ACC112 (cell line): ENCODE data around the gene RPS27L.
"Not testable (repeated sequence)": the region's sequence is repeated elsewhere in the genome, so short reads cannot be mapped to it uniquely, and the experiment has no call there.

Source experiments
- H2AFZ ChIP-seq: fragments of 200-600 bp; sonication (generic); one replicate; pipeline ENCODE4 v1.6.0; 2017; ENCODE audit warnings: antibody characterized with exemption, low read length; ENCODE audit not compliant: unreplicated experiment
- H3K27ac ChIP-seq: fragments of 200-600 bp; sonication (generic); 2 replicates; pipeline ENCODE4 v1.5.1; 2014; ENCODE audit warnings: low read depth, mild to moderate bottlenecking, antibody characterized with exemption, low read length, moderate library complexity
- H3K27me3 ChIP-seq: fragments of 200-600 bp; sonication (generic); 2 replicates; pipeline ENCODE4 v1.6.1; 2014; ENCODE audit warnings: mild to moderate bottlenecking, antibody characterized with exemption, low read length, moderate library complexity, mixed read lengths; ENCODE audit not compliant: insufficient read depth
- H3K36me3 ChIP-seq: fragments of 200-600 bp; sonication (generic); 2 replicates; pipeline ENCODE4 v1.6.1; 2016; ENCODE audit warnings: mild to moderate bottlenecking, antibody characterized with exemption, low read length, moderate library complexity, mixed read lengths; ENCODE audit not compliant: insufficient read depth
- H3K4me1 ChIP-seq: fragments of 200-600 bp; sonication (generic); one replicate; pipeline ENCODE4 v1.6.1; 2016; ENCODE audit warnings: low read length, mixed read lengths; ENCODE audit not compliant: insufficient read depth, unreplicated experiment, control insufficient read depth
- H3K4me3 ChIP-seq: fragments of 200-600 bp; sonication (generic); 2 replicates; pipeline ENCODE4 v1.5.1; 2014; ENCODE audit warnings: mild to moderate bottlenecking, low read depth, low read length
- H3K79me2 ChIP-seq: fragments of 200-600 bp; sonication (generic); one replicate; pipeline ENCODE4 v1.6.0; 2016; ENCODE audit warnings: low read length; ENCODE audit not compliant: control insufficient read depth, unreplicated experiment, insufficient read depth

Gene RPS27L

GRCh38 chr15:63098901-63099300, 58.4 kb downstream of the RPS27L start:
- not testable (repeated sequence) for H3K36me3 ChIP-seq, H2AFZ ChIP-seq, H3K4me3 ChIP-seq, H3K27me3 ChIP-seq, H3K79me2 ChIP-seq, H3K27ac ChIP-seq
- H3K4me1 ChIP-seq, result peaks cover 37% of the 10 kb centered on the region
